ENCODE results near the gene ZNF860.

- TF ChIP-seq POLR2A (IDR thresholded peaks at IDR 0.05; ENCODE audit: low read depth, low read length), result no peak
- TF ChIP-seq, protein P1, sequence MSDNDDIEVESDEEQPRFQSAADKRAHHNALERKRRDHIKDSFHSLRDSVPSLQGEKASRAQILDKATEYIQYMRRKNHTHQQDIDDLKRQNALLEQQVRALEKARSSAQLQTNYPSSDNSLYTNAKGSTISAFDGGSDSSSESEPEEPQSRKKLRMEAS (IDR thresholded peaks at IDR 0.05; ENCODE audit: insufficient read depth, insufficient read length), result no peak
- no peak for TF ChIP-seq CTCF (IDR thresholded peaks at IDR 0.05; ENCODE audit: extremely low read depth in 1 of 2, insufficient read depth in 1 of 2, low read depth in 1 of 2, low read length in 2 of 2)
- no peak for TF ChIP-seq EZH2 (IDR thresholded peaks at IDR 0.05; ENCODE audit: borderline replicate concordance, low read depth, low read length, severe bottlenecking)
Observed at GRCh38 chr3:31974964-31975363, 6.6 kb upstream of the ZNF860 start.

All from endothelial cell of umbilical vein (primary cell).